Upper lobe of left lung (tissue), 6 donors: ENCODE data around the gene CXCL17. TPM values are rescaled to one million over a fixed set of nuclear protein-coding genes. Genes with fewer than 3 reads are reported as not detected.
"Not testable (repeated sequence)": the region's sequence is repeated elsewhere in the genome, so short reads cannot be mapped to it uniquely, and the experiment has no call there.

Source experiments
- ATAC-seq, 2 donors: fragments of 200-7000 bp; cut with Tn5 transposase; one replicate each; pipeline ENCODE4 v1.9.1; 2022; ENCODE audit warnings: mild to moderate bottlenecking in 2 of 2, moderate library complexity in 2 of 2; ENCODE audit not compliant: low FRiP score in 2 of 2
- DNase-seq, 2 donors: peaks; one replicate each; pipeline ENCODE4 v3.0.0-alpha.2; 2019 to 2020
- H3K27ac ChIP-seq, 4 donors: fragments of 200-600 bp; sonication (generic); one replicate each; pipeline ENCODE4 v1.5.1; 2016 to 2019
- H3K27me3 ChIP-seq, 4 donors: fragments of 200-600 bp; sonication (generic); one replicate each; pipeline ENCODE4 v1.5.1; 2017 to 2019
- H3K36me3 ChIP-seq, 4 donors: fragments of 200-600 bp; sonication (generic); one replicate each; pipeline ENCODE4 v1.5.1; 2016 to 2019
- H3K4me1 ChIP-seq, 4 donors: fragments of 200-600 bp; sonication (generic); one replicate each; pipeline ENCODE4 v1.5.1; 2018 to 2019
- H3K4me3 ChIP-seq, 4 donors: fragments of 200-600 bp; sonication (generic); one replicate each; pipeline ENCODE4 v1.5.1; 2017 to 2019; ENCODE audit warnings: mild to moderate bottlenecking in 2 of 4, moderate library complexity in 1 of 4
- H3K9me3 ChIP-seq, 4 donors: fragments of 200-600 bp; sonication (generic); one replicate each; pipeline ENCODE4 v1.5.1; 2018 to 2019
- EP300 ChIP-seq, 4 donors: sonication (generic); formaldehyde crosslinking; IDR thresholded peaks; one replicate each; pipeline ENCODE4 v1.5.1; 2017; ENCODE audit warnings: antibody characterized with exemption in 4 of 4, control low read depth in 2 of 4
- POLR2A ChIP-seq, 4 donors: fragments of 450-650 bp; IDR thresholded peaks; one replicate each; pipeline ENCODE4 v1.5.1; 2016 to 2017; ENCODE audit warnings: antibody characterized with exemption in 4 of 4, mild to moderate bottlenecking in 2 of 4
- POLR2AphosphoS5 ChIP-seq, 2 donors: sonication (generic); formaldehyde crosslinking; IDR thresholded peaks; one replicate each; pipeline ENCODE4 v1.5.1; 2017; ENCODE audit warnings: antibody characterized with exemption in 2 of 2
- WGBS, 2 donors: methylation state at CpG; one replicate each; pipeline ENCODE4 v1.1.5; 2017 to 2018; 5-methylcytosine and 5-hydroxymethylcytosine counted together
- total RNA-seq, 6 donors: library from RNA; depleted of rRNA in 4 of 6; stranded (reverse); fragments of >200 nt in 4 of 6; gene quantifications; one replicate each; pipeline versions ENCODE4 v1.1.0 to v1.2.1, GENCODE V29; 2016 to 2021
- TF ChIP-seq, protein P1 (sequence below), 6 experiments: fragments of 450-650 bp in 4 of 6; fragments of 200-600 bp in 2 of 6; sonication (generic) in 2 of 6; IDR thresholded peaks; one replicate each; pipeline ENCODE4 v1.5.1; 2016 to 2019; ENCODE audit warnings: antibody characterized with exemption in 6 of 6
- donor health status: DM: no; HTN: no; CAD: no; lungs with moderate emphysema.
- donor health status: DM: no; HTN: yes; CAD: no; lungs with severe emphysema.

CXCL17 gene
- total RNA-seq, 6 donors from 2014 or later: 31.4 to 155 (median 92.3) TPM

GRCh38 chr19:42452590-42452989 is 9.8 kb upstream of the CXCL17 start:
- no peak overlapping the region for H3K4me3 ChIP-seq

GRCh38 chr19:42450314-42450934 is 7.7 kb upstream of the CXCL17 start:
- peak; percentile 93 for ATAC-seq
- 0 to 4% methylated on average over 3 of the region's 3 CpGs for WGBS, 2 donors
- TF ChIP-seq, protein P1, sequence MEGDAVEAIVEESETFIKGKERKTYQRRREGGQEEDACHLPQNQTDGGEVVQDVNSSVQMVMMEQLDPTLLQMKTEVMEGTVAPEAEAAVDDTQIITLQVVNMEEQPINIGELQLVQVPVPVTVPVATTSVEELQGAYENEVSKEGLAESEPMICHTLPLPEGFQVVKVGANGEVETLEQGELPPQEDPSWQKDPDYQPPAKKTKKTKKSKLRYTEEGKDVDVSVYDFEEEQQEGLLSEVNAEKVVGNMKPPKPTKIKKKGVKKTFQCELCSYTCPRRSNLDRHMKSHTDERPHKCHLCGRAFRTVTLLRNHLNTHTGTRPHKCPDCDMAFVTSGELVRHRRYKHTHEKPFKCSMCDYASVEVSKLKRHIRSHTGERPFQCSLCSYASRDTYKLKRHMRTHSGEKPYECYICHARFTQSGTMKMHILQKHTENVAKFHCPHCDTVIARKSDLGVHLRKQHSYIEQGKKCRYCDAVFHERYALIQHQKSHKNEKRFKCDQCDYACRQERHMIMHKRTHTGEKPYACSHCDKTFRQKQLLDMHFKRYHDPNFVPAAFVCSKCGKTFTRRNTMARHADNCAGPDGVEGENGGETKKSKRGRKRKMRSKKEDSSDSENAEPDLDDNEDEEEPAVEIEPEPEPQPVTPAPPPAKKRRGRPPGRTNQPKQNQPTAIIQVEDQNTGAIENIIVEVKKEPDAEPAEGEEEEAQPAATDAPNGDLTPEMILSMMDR (IDR thresholded peaks at IDR 0.05): peak; percentile 79 to 94 (median 90)
- TF ChIP-seq POLR2A (IDR thresholded peaks at IDR 0.05): peak in 1 of 4 donors; percentile 23
- TF ChIP-seq POLR2AphosphoS5 (IDR thresholded peaks at IDR 0.05): peak in 1 of 2 donors; percentile 67
- TF ChIP-seq EP300 (IDR thresholded peaks at IDR 0.05): peak in 2 of 4 donors; percentile 17 to 36
- H3K4me3 ChIP-seq: no peak overlapping the region
- H3K27me3 ChIP-seq: no peaks in the 10 kb centered on the region
- H3K4me1 ChIP-seq: peaks cover 4 to 29% (median 16%) of the 10 kb centered on the region in 4 donors
- no peaks in the 10 kb centered on the region for H3K36me3 ChIP-seq
- peak in 1 of 2 donors; percentile 91 for DNase-seq
- peak overlapping the region; percentile 26 to 63 (median 41) for H3K27ac ChIP-seq
- H3K9me3 ChIP-seq: no peaks in the 10 kb centered on the region

More at GRCh38 chr19:42452590-42452989, 9.8 kb upstream of the CXCL17 start:
- Histone ChIP-seq H3K9me3 (no peaks in the 10 kb centered on the region), H3K27ac (peak overlapping the region in 1 of 4 donors; percentile 30), H3K4me1 (peaks cover 4 to 35% (median 19%) of the 10 kb centered on the region in 4 donors), H3K27me3 (peaks cover 0 to 3% (median 0%) of the 10 kb centered on the region in 4 donors), H3K36me3 (no peaks in the 10 kb centered on the region)
- TF ChIP-seq POLR2A (IDR thresholded peaks at IDR 0.05) (no peak), POLR2AphosphoS5 (IDR thresholded peaks at IDR 0.05) (no peak)
- WGBS, 2 donors: 30 to 34% methylated on average over 4 of the region's 4 CpGs
- ATAC-seq: no peak
- no peak for DNase-seq

DNA sequence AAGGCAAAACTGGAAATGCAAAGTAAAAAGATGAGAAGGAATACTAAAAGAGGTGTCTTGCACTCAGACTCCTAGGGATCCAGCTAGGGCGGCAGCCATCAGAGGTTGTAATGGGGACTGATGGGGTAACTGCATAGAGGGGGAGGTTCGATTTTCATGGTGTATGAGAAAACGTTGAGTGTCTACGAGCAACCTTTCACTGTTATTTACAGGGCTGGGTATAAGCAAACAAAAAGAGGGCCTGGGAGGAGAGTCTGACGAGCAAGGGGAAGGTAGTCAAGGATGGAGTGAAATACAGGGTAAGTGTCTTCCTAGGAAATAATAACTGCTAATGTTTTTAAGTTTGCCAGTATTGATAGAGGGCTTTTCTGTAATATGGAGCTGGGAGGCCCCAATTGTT is 5.6 kb upstream of the CXCL17 start:
- H3K9me3 ChIP-seq, ATAC-seq, H3K27me3 ChIP-seq, H3K36me3 ChIP-seq, DNase-seq, H3K4me3 ChIP-seq, H3K27ac ChIP-seq: not testable (repeated sequence)
- peaks cover 4 to 33% (median 22%) of the 10 kb centered on the region in 4 donors for H3K4me1 ChIP-seq
- WGBS, 2 donors: 61 to 67% methylated on average over 5 of the region's 5 CpGs

DNA sequence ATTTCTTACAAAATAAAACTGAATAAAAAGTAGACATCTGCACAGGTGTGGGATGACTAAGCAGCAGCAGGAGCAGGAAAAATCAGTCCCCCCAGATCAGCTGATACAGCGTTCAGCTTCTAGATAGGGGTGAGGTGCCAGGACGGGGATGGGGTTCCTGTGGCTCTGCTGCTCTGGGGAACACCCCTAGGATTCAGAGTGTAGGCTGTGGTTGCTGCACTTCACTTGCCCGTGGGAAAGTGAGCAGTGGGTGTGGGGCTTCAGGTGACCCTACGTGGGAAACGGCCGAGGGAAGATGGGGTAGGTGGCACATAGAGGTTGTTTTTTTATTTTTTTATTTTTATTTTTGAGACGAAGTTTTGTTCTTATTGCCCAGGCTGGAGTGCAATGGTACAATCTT is 3.2 kb upstream of the CXCL17 start:
- H3K4me1 ChIP-seq: peaks cover 5 to 30% (median 16%) of the 10 kb centered on the region in 4 donors
- WGBS, 2 donors: 82 to 89% methylated on average over 7 of the region's 7 CpGs
- ATAC-seq (no peak), DNase-seq (no peak)
- H3K27me3 ChIP-seq: no peaks in the 10 kb centered on the region
- no peak overlapping the region for H3K27ac ChIP-seq
- H3K9me3 ChIP-seq: no peaks in the 10 kb centered on the region
- H3K36me3 ChIP-seq: no peaks in the 10 kb centered on the region
- no peak overlapping the region for H3K4me3 ChIP-seq
- no peak for TF ChIP-seq POLR2AphosphoS5 (IDR thresholded peaks at IDR 0.05)
- no peak for TF ChIP-seq POLR2A (IDR thresholded peaks at IDR 0.05)
- TF ChIP-seq, protein P1 (IDR thresholded peaks at IDR 0.05): no peak

GRCh38 chr19:42443944-42444398 is 1.2 kb upstream of the CXCL17 start:
- no peaks in the 10 kb centered on the region for H3K36me3 ChIP-seq
- H3K9me3 ChIP-seq: no peaks in the 10 kb centered on the region
- DNase-seq (no peak), ATAC-seq (no peak)
- 54 to 58% methylated on average over 4 of the region's 4 CpGs for WGBS, 2 donors
- no peak for TF ChIP-seq POLR2AphosphoS5 (IDR thresholded peaks at IDR 0.05)
- TF ChIP-seq POLR2A (IDR thresholded peaks at IDR 0.05): peak in 1 of 4 donors; percentile 4
- H3K27ac ChIP-seq: peak overlapping the region; percentile 44 to 82 (median 66)
- peaks cover 6 to 27% (median 8%) of the 10 kb centered on the region in 4 donors for H3K4me1 ChIP-seq
- H3K4me3 ChIP-seq: no peak overlapping the region
- H3K27me3 ChIP-seq: no peaks in the 10 kb centered on the region

- no peaks in the 10 kb centered on the region for H3K9me3 ChIP-seq
- H3K4me1 ChIP-seq: peaks cover 10 to 32% (median 11%) of the 10 kb centered on the region in 4 donors
- DNase-seq (peak in 1 of 2 donors; percentile 65), ATAC-seq (peak; percentile 47 to 74)
- no peaks in the 10 kb centered on the region for H3K36me3 ChIP-seq
- TF ChIP-seq EP300 (IDR thresholded peaks at IDR 0.05) (no peak), POLR2AphosphoS5 (IDR thresholded peaks at IDR 0.05) (peak in 1 of 2 donors; percentile 66), POLR2A (IDR thresholded peaks at IDR 0.05) (peak in 2 of 4 donors; percentile 31 to 58)
- TF ChIP-seq, protein P1 (IDR thresholded peaks at IDR 0.05): no peak
- H3K4me3 ChIP-seq: peak overlapping the region in 3 of 4 donors; percentile 36 to 43 (median 37)
- H3K27me3 ChIP-seq: no peaks in the 10 kb centered on the region
- 34 to 58% methylated on average over 2 of the region's 2 CpGs for WGBS, 2 donors
- peak overlapping the region in 3 of 4 donors; percentile 80 to 85 (median 82) for H3K27ac ChIP-seq
These were observed 1.7 kb downstream of the CXCL17 start for GRCh38 chr19:42441049-42441445.
